OCI-LY3 (cell line): ENCODE measurements around the gene STK32B.

ENCODE experiments used
- CTCF ChIP-seq: fragments of 200-600, 300-600 bp; sonication (generic); IDR thresholded peaks from 2 replicates; pipeline ENCODE4 v1.5.1; 2014; ENCODE audit warnings: antibody characterized with exemption, low read length, low read depth
- EZH2phosphoT487 ChIP-seq: fragments of 200-600 bp; shearing (Covaris generic); IDR thresholded peaks from 2 replicates; pipeline ENCODE4 v1.6.1; 2018; ENCODE audit warnings: antibody characterized with exemption, mixed run types, low read depth

GRCh38 chr4:5157791-5158770 is 106.8 kb downstream of the STK32B start:
- TF ChIP-seq CTCF (no peak), EZH2phosphoT487 (no peak)
